GM21528 (cell line): ENCODE results near the gene ING4.
A peak's percentile ranks its signal among the peaks of the same experiment; 100 is the strongest.
"Not testable (repeated sequence)": the region's sequence is repeated elsewhere in the genome, so short reads cannot be mapped to it uniquely, and the experiment has no call there.

Experiments used
- ATAC-seq: cut with Tn5 transposase; IDR thresholded peaks from one replicate; pipeline ENCODE4 v1.9.1; 2021; ENCODE audit warnings: mild to moderate bottlenecking, moderate library complexity; ENCODE audit not compliant: unreplicated experiment, low FRiP score

Gene ING4

DNA sequence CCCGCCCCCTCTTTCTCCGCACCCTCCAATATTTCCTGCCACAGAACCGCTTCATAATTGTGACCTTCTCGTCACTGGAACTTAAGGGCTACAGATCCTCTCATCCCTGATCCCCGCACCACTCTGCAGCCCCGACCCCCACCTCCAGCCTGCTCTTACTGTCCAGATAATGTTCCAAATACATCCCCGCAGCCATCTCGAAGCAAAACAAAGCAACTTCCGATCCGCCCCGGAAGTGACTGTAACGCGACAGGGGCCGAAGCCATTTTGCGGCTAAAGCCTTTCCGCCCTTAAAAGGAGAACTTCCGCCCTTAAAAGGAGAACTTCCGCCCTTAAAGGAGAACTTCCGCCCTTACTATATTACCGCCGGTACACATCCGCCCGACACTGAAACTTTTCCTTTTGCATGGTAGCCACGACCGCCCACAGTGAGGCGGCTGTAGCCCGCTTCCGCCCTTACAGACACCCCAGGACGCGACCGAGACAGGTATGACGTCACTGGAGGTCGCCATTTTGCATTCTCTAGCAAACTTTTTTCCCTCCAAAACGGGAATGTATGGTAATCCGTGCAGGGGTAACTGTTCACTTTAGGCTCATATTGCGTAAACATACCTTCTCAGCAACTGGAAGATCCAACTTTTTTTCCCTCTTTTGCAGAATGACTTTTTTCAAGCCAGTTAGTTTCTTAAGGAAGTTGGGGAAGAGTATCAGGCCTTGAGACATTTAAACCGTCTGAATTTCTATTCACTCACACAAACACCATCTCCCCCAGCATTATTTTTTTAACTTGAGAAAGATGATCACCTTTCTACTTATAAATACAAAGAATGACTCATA, at the start of gene ING4:
ING4 (minus strand) TSS at position 214 of the 837 bp plus-strand sequence; CDS start at position 196, 18 bp downstream.
- ATAC-seq: peak; percentile 95

DNA sequence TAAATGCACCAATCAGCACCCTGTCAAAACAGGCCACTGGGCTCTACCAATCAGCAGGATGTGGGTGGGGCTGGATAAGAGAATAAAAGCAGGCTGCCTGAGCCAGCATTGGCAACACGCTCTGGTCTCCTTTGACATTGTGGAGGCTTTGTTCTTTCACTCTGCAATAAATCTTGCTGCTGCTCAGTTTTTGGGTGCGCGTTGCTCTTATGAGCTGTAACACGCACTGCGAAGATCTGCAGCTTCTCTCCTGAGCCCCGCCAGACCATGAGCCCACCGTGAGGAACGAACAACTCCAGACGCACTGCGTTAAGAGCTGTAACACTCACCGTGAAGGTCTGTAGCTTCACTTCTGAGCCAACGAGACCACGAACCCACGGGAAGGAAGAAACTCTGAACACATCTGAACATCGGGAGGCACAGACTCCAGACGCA, 46.1 kb upstream of the ING4 start:
- ATAC-seq: no peak

DNA sequence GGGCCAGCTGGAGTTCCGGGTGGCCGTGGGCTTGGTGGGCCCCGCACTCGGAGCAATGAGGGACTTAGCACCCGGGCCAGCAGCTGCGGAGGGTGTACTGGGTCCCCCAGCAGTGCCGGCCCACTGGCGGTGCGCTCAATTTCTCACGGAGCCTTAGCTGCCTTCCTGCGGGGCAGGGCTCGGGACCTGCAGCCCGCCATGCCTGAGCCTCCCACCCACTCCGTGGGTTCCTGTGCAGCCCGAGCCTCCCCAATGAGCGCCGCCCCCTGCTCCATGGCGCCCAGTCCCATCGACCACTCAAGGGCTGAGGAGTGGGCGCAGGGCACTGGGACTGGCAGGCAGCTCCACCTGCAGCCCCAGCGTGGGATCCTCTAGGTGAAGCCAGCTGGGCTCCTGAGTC, 45.4 kb upstream of the ING4 start:
- not testable (repeated sequence) for ATAC-seq

DNA sequence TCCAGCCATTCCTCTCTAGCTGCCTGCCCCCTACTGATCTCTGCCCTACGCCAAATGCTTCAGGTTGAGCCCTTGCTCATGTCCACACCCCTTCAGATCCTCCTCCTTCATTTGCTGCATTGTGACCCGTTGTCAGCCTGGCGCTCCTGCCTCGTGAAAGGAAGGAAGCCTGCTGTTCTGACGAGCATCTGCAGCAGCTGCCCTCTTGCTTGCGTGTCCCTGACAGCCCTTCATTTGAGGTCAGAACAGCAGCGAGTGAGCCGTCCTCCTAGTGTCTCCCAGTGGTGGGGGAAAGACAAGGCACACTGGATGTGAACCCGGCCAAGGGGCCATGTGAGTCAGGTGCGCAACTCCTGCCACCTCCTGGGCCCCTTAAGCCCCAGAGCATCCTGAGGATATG, 40.7 kb upstream of the ING4 start:
- ATAC-seq: no peak

DNA sequence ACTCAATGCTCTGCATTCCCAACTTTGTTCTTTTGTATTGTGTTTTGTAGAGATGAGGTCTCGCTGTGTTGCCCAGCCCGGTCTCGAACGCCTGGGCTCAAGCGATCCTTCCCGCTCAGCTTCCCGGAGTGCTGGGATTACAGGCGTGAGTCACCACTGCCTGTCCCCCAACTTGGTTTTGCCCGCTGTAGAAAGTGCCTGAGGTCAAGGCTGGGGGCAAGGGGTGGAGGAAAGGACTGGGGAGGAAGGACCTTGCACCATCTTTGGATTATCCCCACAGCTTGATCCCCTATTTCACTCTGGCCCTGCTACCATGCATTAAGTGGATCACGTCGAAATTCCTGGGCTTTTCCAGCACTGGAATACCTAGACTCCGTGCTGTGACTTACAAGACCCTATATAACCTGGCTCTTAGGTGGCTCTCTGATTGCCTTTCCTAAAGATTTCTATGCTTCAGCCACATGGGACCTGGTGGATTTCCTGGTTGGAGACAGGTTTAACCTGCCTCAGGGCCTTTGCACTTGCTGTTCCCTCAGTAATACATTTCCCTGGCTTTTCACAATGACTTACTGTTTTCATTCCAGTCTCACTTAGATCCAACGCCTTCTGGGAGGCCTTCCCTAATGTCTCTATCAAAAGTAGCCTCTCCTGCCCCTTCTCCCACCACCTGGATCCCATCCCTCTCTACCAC, 38.3 kb upstream of the ING4 start:
- ATAC-seq: no peak

DNA sequence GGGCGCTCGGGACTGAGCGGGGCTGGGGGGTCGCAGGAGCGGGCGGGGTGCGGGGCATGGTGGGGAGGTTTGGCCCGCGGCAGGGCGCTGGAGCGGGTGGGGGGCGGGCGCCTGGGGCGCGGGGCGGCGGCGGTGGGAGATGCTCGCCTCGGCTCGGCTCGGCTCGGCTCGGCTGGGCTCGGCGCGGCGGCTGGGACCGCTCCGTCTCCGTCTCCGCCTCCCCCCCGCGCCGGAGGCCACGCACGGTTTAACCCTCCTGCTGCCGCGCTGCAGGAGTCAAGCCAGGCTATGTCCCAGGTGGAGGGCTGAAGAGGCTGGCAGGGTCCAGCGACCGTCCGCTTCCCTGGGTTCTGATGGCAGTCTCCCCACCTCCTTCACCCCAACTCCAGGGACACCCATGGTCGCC, 37.7 kb upstream of the ING4 start, which contains the start of gene PIANP:
PIANP (minus strand) TSS at position 170 of the 406 bp plus-strand sequence. CDS start 2,754 bp downstream, outside the sequence.
- ATAC-seq: no peak

DNA sequence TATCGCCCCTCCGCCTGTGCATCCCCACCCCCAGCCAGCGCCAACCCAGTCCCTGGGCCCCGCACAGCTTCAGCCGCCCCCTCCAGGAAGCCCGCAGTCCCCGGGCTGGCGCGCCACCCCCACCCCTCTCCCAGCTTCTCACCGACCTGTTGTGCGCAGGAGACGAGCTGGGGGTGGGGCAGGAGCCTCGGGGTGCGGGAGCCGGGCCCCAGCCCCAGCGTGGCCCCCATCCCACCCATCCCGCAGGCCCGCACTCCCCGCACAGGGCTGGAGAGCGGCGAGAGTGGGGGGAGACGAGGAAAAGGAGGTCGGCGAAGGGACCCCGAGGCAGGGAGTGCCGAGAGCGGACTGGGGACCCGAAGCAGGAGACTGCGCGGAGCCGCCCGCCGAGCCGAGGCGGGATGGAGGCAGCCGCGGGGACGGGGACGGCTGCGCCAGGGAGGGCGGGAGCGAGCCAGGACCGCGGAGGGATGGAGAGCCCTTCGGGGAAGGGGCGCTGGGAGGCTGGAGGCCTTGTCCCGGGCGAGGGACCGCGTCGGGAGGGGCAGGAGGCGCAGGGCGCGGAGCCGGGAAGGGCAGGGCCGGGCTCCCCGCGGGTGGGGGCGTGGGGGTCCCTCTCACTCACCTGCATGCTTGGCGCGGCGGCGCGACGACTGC, 37.2 kb upstream of the ING4 start:
- ATAC-seq: no peak

DNA sequence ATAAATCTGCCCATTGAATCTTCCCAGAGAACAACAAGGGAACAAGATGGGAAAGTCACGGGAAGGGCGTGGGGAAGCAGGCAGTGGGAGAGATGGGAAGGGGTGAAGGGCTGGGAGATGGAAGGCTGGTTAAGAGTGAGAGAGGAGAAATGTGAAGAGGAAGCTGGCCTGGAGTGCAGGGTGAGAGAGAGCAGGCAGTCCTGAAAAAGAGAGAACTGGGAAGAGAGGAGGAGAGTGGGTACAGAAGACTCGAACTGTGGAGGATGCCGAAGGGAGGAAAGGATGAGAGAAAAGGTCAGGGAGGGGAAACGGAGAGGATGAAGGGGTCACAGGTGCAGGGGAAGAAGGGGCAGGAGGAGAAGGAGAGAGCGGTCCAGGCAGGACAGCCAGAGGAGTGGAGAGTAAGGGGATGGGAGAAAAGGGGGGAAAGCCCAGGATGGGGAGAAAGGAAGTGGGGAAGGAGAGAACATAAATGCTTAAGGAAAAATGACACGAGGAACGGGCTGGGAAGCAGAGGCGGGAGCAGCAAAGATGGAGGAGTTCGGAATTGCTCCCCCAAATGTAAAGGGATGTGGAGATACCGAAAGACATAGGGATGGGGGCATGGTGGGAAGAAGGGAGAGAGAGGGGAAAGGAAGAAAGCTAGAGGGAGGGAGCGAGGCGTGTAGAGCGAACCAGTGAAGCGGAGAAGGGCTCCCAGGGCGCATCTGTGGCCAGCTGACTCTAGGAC, 36.5 kb upstream of the ING4 start:
- no peak for ATAC-seq

DNA sequence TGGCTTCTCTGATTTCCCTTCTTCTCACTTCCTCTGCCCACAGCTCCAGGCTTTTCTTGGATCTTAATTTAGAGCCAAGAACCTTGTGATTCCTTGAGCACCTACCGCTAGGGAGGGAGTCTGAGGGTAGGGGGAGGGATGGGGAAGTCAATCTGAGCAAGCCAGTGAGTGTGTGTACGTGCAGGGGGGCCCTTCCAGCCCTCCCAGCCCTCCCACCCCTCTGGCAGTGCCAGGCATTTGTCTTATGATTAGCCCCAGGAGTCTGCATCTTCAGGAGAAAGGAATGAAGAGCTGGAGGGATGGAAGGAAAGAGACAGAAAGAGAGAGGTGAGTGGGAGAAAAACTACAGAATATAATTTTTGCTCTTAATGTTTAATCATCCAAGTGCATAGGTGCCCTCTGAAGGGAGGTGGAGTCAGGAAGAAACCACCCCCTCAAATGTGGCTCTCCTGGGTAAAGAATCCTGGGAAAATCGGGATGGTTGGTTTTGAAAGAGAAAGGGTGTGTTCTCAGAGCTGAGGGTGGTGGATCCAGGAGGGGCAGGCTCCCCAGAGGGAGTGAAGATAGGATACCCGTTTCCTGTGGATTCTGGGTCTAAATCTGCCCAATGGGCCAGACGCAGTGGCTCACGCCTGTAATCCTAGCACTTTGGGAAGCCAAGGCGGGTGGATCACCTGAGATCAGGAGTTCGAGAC, 35.6 kb upstream of the ING4 start:
- ATAC-seq: no peak

DNA sequence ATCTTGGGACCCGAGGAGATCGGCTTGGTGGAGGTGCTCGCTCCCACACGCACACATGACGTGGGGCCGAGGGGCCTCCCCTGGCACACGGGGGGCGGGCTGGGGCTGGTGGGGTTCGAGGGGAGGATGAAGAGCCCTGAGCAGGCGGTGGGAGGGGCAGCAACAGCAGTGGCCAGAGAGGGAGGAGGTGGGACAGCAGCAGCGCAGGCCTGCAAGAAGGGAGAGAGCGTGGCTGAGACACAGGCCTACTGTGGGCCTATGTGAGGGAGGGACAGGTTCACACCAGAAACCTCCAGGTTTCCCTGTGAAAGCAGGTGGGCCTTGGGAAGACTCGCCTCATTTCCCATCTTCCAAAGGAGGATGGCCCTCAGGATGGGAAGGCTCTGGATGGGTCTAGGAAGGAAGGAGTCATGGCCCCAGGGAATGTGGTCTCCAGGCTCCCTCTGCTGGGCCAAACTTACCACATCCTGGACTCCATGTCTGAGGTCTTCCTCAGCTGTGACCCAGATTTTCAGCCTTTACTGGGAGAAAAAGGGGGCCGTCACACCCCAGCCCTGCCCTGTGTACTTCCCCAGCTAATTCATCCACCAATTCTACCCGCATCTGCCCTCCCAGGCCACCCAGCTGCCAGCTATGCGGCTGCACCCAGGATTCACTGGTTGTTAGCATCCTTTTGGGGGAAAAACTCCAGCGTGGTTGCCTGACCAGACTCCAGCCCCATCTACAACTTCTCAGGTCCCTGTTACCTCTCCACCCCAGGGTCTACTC, 34.8 kb upstream of the ING4 start:
- no peak for ATAC-seq

DNA sequence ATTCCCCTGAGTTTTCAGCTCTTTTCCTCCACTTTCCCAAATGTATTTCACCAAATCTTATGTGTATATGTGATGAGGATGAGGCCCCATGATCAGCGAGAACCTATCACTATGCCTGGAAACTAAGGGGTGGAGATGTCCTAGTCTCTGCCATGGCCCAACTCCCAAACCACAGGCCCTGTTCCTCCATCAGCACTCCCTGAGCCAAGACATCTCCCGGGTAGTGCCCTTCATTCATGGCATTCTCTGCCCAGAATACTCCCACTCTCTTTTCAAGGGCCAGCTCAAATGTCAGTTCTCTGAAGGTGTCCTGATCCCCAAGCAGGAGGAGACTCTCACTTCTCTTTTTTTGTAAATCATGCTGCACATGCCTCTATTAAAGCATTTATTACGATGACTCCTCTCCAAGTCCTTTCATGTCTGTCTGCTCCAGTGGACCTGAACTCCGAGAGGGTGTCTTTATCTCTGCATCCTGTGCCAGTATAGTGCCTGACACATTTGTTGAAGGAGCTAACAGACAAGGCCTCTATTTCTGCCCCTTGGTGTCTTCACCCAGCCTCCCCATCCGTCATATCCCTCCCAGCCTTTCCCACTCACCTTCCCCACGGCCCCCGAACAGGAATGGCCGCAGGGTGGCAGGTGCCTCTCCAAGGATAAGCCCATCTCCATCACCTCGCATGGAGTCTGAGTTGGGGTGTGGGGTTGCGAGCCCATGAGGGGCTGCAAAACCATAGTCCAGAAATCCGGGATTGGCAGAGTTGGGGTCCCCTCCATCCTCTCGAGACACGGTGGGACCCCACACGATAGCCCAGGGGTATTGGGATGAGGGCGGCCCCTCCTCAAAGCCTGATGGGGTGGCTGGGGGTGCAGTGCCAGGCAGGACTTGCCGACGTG, 34.0 kb upstream of the ING4 start:
- no peak for ATAC-seq

DNA sequence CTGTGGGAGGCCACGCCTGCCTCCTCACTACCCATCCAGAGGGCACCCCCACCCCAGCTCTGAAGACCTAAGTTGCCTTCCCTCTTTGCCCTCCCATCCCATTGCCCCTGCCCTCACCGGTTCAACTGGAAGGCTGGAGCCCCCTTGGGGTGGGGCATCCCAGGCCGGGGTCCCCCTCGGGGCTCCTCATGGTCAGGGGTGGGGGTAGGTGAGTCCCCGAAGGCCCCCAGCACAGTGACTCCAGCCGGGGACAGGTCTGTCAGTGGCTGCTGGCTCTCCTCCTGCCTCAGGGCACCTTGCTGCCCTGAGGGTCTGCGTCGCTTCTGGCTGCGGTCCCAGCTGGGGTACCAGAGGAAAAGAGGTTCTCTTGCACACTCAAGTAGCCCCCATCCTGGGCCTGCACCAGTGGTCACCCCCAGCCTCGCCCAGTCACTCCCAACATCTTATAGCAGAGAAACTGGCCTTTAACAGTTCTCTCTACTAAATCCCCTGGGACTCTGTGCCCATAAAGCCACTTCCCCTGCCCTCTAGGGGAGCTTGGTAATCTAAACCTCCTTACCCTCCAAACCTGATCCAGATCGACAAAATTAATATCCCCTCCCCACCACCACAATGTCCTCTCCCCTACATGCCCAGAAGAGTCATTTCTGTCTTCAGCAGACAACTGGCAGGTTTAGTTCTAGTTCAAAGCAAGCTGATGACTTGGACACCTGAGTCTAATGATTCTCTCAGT, 32.6 kb upstream of the ING4 start:
- ATAC-seq: no peak

DNA sequence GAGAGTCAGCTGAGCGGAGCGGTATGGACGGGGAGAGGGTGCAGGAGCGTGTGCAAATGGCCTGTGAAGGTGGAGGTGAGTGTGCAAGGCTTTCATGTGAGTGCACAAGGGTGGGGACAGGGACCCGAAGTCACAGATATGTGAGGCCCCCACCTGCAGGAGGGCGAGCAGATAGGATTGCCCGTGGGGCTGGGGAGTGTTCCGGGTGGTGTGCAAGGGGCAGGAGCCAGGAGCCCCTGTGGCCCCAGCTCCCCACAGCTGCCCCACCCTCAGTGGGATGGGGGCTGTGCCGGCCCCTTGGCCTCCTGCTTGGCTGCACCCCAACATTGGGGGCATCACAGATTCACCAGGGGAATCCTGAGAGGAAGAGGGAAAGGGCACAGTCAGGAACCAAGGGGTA, 31.8 kb upstream of the ING4 start:
- no peak for ATAC-seq

DNA sequence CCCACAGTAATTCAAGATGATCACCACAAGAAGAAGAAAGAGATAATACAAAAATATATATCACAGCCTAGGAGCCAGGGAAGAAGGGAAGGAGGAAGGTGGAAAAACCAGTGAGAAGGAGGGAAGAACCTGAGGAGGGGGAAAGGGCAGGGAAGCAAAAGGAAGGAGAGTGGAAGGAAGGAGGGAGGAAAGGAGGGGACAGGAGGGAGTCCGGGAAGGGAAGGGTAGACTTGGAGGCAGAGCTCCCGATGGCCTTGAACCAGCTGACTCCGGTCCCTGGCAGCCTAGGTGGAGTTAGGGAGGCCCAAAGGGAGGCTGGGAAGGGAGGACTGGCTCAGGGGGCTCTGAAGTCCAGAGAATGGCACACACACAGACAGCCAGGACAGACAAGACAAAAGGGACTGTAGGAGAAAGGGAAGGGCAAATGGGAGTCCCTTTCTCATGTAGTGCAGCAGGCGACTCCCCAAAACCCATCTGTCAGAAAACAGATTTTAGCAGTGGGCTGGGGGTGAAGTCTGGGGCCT, 31.0 kb upstream of the ING4 start:
- no peak for ATAC-seq

DNA sequence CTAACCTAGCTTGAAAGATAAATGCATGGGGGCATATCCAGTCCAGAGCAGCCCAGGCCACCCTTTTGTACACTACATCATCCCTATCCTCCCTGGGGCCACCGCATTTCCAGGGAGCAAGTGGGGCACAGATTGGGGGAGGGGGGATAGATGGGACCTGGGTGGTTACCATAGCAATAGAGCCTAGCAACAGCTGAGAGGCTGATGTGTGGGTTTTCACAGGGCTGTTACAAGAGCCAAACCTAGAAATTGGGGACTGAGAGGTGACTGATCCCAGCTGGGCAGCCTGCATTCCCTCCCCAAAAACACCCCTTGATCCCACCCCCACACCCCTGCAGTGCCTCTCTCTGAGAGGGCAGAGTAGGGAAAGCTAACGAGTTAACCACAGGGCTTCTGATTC, 30.0 kb upstream of the ING4 start:
- ATAC-seq: no peak

DNA sequence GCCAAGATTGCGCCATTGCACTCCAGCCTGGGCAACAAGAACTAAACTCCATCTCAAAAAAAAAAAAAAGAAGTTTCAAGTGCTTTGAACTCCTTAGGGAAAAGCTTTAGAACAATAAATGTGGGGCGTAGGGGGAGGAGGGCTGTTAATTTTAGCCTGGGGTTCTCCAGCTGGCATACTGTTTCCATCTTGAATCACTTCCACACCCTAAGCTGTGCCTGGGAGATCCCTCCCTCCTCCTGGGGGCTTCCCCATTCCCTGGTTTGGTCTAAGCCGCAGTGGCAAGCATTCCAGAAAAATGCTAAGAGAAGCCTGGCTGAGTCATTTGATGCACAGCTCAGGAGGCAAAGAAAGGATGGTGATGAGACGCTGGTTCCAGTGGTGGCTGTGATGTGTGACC, 28.6 kb upstream of the ING4 start:
- ATAC-seq: no peak
